ENCODE results near the gene TMEM121.

GRCh38 chr14:105503296-105503640, 23.1 kb upstream of the TMEM121 start:
- TF ChIP-seq EZH2 (IDR thresholded peaks at IDR 0.05; ENCODE audit: low read depth, low read length, severe bottlenecking): no peak
- TF ChIP-seq JUN (IDR thresholded peaks at IDR 0.05; ENCODE audit: low read depth, low read length): no peak
- TF ChIP-seq GTF2F1 (IDR thresholded peaks at IDR 0.05; ENCODE audit: borderline replicate concordance, low read depth, low read length): no peak
- TF ChIP-seq, protein P1, sequence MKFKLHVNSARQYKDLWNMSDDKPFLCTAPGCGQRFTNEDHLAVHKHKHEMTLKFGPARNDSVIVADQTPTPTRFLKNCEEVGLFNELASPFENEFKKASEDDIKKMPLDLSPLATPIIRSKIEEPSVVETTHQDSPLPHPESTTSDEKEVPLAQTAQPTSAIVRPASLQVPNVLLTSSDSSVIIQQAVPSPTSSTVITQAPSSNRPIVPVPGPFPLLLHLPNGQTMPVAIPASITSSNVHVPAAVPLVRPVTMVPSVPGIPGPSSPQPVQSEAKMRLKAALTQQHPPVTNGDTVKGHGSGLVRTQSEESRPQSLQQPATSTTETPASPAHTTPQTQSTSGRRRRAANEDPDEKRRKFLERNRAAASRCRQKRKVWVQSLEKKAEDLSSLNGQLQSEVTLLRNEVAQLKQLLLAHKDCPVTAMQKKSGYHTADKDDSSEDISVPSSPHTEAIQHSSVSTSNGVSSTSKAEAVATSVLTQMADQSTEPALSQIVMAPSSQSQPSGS (IDR thresholded peaks at IDR 0.05; ENCODE audit: low read length): no peak
- TF ChIP-seq POLR2AphosphoS5 (IDR thresholded peaks at IDR 0.05; ENCODE audit: low read depth, low read length): no peak
- no peak for TF ChIP-seq ATF3 (IDR thresholded peaks at IDR 0.05; ENCODE audit: insufficient read depth, low read depth, low read length)
- TF ChIP-seq CREB1 (IDR thresholded peaks at IDR 0.05): no peak
- no peak for TF ChIP-seq POLR2A (IDR thresholded peaks at IDR 0.05; ENCODE audit: control extremely low read depth in 1 of 2, low read depth in 2 of 2, low read length in 2 of 2)
- TF ChIP-seq TCF12 (IDR thresholded peaks at IDR 0.05; ENCODE audit: low read depth, low read length): no peak
- TF ChIP-seq, protein P2, sequence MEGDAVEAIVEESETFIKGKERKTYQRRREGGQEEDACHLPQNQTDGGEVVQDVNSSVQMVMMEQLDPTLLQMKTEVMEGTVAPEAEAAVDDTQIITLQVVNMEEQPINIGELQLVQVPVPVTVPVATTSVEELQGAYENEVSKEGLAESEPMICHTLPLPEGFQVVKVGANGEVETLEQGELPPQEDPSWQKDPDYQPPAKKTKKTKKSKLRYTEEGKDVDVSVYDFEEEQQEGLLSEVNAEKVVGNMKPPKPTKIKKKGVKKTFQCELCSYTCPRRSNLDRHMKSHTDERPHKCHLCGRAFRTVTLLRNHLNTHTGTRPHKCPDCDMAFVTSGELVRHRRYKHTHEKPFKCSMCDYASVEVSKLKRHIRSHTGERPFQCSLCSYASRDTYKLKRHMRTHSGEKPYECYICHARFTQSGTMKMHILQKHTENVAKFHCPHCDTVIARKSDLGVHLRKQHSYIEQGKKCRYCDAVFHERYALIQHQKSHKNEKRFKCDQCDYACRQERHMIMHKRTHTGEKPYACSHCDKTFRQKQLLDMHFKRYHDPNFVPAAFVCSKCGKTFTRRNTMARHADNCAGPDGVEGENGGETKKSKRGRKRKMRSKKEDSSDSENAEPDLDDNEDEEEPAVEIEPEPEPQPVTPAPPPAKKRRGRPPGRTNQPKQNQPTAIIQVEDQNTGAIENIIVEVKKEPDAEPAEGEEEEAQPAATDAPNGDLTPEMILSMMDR (IDR thresholded peaks at IDR 0.05; ENCODE audit: control extremely low read depth in 1 of 3, insufficient read depth in 1 of 3, low read depth in 1 of 3, low read length in 3 of 3): no peak
- TF ChIP-seq, protein P3, sequence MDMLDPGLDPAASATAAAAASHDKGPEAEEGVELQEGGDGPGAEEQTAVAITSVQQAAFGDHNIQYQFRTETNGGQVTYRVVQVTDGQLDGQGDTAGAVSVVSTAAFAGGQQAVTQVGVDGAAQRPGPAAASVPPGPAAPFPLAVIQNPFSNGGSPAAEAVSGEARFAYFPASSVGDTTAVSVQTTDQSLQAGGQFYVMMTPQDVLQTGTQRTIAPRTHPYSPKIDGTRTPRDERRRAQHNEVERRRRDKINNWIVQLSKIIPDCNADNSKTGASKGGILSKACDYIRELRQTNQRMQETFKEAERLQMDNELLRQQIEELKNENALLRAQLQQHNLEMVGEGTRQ (IDR thresholded peaks at IDR 0.05; ENCODE audit: low read length): no peak
- TF ChIP-seq HDAC6 (IDR thresholded peaks at IDR 0.05; ENCODE audit: low read depth, low read length): no peak
- TF ChIP-seq CHD2 (IDR thresholded peaks at IDR 0.05; ENCODE audit: low read length): no peak
- no peak for TF ChIP-seq CEBPB (IDR thresholded peaks at IDR 0.05; ENCODE audit: low read depth, low read length)

All from H1 (cell line).